ENCODE data around the gene FAM171A1.

GRCh38 chr10:15368101-15368855 is 2.8 kb downstream of the FAM171A1 start:
- TF ChIP-seq EZH2phosphoT487 (IDR thresholded peaks at IDR 0.05) (no peak), CTCF (IDR thresholded peaks at IDR 0.05) (no peak), EZH2 (IDR thresholded peaks at IDR 0.05) (no peak)
